Islet precursor cell (in vitro differentiated cells): ENCODE results near the gene NET1.

Source experiments
- DNase-seq: peaks from one replicate; pipeline ENCODE4 v3.0.0-alpha.2; 2018

NET1 gene

DNA sequence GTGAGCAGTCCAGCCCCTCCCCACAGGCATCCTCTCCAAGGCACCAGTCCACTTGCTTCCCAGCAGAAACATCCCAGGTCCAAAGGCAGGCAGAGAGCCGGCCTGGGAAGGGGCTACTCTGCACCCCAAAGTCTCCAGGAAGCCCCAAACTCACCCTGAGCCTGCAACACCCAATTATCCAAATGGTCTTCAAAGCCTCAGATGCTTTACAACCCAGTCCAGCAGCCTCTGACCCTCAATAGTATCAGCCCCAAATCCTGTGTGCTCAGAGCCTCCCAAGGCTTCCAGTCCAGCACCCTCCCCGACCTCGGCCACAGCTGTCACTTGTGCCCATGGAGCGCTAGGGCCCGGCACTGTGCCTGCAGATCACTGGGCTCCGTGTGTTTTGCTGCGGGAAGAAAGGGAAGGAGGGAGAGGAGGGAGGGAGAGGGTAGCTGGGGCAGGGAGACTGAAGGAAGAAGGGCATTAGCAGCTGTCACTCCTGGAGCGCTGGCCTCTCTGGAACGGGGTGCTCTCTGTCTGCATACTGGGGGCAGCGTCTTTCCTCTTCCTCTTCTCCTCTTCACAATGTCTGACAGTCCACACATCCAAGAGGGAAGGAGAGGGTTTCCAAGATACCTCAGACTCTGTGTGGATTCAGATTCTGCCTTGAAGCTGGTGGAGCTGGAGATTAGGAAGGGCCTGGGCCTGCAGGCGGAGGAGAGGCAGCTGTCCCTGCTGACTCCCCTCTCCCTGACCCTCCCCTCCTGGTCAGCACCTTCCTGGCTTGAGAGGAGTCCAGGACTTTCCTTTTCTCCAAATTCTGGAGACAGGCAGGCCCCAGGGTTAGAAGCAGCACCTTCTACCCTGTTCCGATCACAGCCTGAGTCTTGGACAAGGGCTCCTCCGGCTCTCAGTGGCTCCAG lies 73.8 kb downstream of the NET1 start:
- DNase-seq: no peak

DNA sequence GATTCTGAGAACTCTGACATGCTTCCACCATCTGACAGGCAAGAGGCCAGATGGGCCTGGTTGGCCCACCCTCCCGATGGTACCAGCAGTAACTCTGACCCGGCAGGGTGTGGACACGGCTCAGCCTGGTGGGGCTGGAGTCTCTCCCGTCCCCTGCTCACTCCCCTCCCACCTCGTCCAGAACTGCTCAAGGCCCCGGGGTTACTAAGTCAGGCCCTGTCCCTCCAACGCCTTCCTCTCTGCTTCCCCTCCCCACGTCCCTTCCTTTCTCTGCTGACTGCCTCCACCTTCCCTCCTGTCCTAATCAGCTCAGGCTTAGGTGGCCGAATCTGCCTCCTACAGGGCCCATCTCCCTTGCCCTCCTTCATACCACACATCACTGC lies 74.5 kb downstream of the NET1 start:
- no peak for DNase-seq

GRCh38 chr10:5488272-5489161 lies 76.2 kb downstream of the NET1 start:
- no peak for DNase-seq

- DNase-seq: no peak
Observed at GRCh38 chr10:5490032-5490431, 77.7 kb downstream of the NET1 start.

DNA sequence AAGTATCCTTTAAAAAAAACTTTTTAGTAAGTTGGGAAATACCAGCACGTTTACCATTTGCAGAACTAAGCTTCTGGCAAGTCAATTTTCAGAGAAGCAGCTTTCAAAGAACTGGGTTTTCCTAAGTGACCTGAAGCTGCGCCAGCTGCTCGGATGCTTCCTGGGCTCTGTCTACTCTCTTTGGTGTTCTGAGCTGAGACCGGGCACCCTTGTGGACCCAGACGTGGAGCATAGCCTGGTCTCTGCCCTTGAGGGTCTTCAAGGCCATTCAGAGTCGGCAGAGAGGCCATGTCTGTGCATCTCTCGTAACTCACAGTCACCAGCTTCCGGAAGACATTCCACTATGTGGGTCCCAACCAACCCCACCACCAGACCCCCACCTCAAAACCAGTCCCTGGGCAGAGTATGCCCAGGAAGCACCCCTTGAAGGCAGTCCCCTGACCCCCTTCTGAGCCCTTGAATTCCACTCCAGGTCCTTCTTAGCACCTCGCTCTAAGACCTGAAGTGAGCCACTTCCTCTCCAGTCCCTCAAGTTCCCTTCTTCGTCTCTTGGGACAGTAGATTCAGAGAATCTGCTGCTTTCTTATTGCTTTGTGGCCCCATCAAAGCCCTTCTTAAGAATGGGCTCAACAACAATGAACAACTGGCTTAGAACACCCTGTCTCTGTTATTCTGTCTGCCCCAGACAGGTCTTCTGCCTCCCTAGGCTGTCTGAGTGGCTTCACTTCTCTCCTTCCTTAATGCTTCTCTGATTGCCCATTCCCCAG lies 78.5 kb downstream of the NET1 start:
- no peak for DNase-seq

DNA sequence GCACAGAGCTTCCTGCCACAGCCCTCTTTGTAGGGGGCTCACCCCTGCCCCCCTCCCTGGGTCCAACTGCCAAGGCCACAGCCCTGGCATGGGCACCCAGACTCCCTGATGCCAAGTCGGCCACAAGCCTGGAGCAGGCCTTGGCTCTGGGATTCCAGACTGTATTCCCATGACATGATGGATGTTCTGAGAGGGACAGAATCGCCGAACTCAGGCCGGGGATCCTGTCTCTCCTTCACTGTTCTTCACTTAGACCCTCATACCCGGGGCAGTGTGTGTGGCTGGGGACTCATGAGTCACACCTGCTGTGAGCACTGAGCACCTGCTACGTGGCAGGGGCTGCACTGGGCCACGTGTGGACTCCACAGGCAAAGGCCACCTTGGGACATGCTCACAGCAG lies 79.1 kb downstream of the NET1 start:
- DNase-seq: no peak

GRCh38 chr10:5492322-5492855 lies 80.0 kb downstream of the NET1 start:
- no peak for DNase-seq

DNA sequence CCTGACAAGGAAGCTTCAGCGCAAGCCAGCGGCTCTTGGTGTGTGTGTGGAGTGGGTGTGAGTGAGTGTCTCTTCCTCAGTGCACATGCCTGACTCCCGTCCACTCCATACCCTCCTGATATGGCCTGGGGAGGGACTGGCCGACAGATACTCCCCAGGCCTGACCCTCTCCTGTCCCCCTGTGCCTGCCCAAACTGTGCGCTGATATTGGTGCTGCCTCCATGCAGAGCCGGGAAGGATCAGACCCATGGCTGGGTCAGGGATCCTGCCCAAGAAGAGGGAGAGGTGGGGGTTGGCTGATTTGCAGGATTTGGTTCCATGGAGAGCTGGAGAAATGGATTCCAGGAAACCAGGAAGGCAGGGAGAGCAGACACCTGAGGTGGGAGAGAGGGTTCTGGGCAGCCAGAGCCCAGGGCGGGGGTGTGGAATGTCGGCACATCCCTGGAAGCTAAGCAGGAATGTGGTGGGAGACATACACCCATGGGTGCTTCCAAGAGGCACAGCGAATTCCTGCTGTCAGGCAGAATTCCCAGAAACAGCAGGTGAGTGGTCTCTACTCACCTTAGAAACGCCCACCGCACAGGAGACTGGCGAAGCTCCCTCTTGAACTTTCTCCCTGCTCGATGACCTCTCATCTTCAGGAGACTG lies 80.7 kb downstream of the NET1 start:
- no peak for DNase-seq

GRCh38 chr10:5493691-5494090 lies 81.3 kb downstream of the NET1 start:
- DNase-seq: no peak

DNA sequence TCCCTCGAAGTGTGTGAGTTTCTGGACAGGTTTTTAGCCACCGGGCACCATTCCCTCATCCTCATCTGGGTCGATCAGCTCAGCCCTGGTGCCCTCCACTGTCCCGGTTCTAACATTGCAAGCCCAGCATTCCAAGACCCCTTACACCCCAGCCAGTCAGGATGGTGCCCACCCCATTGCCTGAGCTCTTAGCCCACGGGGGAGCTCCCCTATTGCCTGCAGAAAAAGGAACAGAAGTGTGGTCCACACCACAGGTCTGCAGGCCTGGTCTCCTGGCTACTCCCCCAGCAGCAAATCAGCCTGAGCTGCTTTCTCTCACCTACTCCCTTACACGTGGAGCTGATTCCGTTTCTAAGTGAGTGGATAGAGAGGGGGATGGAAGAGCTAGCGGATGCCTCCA lies 82.3 kb downstream of the NET1 start:
- DNase-seq: no peak

GRCh38 chr10:5496261-5497250 lies 84.2 kb downstream of the NET1 start:
- DNase-seq: peak; percentile 55

GRCh38 chr10:5497289-5497688 lies 84.9 kb downstream of the NET1 start:
- peak; percentile 23 for DNase-seq

DNA sequence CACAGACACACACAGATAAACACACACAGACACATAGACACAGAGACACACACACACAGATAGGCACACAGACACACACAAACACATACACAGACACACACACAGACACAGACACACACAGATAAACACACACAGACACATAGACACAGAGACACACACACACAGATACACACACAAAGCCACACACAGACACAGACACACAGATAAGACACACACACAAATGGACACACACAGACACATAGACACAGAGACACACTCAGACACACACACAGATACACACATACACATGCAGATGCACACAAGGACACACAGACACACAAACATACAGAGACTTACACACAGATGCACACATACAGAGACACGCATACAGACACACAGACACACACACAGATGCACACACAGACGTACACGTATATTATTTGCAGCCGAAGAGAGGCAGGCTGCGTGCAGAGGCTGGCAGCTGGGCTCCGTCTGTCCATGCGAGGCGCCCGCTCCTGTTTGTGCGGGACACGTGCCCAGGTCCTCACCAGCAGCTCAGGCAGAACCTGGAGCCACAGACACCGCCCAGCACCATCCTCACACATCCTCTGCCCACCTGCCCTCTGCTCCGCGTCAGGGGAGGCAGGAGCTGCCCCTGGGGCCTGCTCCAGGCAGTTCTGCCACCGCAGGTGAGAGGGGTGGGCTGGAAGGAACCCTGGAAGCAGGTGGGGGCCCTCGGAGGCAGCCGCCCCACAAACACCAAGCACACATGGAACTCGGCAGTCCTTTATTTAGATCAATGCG lies 85.8 kb downstream of the NET1 start:
- peak; percentile 43 for DNase-seq

- peak; percentile 54 for DNase-seq
Observed at GRCh38 chr10:5498791-5499492, 86.6 kb downstream of the NET1 start.

- DNase-seq: peak; percentile 35
Observed at GRCh38 chr10:5499493-5500140, 87.3 kb downstream of the NET1 start, which contains the start of gene CALML5. CALML5 (minus strand) TSS chr10:5499570; CDS start chr10:5499438, 132 bp downstream.

- DNase-seq: peak; percentile 22
Observed at GRCh38 chr10:5500162-5500670, 87.9 kb downstream of the NET1 start.

DNA sequence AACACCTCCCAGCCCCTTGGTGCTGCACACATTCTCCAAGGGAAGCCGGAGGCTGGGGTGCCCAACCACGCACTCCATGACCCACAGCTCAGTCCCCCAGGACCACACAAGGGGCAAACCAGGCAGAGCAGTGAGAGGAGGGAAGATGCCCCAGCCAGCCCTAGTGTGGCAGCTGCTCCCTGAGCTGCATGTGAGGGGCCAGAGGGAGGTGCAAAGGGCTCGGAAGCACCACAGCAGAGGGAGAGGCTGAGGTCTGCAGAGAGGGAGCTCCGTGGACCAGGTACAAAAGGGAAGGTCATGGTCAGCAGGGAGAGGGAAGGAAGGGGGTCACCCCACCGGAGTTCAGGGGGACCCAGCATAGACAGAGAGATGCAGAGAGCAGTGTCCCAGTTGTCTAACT lies 88.6 kb downstream of the NET1 start:
- DNase-seq: peak; percentile 48

- DNase-seq: no peak
Observed at GRCh38 chr10:5502061-5502521, 89.7 kb downstream of the NET1 start.
